GM18499 (cell line): ENCODE results near the gene USP38.
"Not testable (repeated sequence)": the region's sequence is repeated elsewhere in the genome, so short reads cannot be mapped to it uniquely, and the experiment has no call there.

ENCODE experiments used
- ATAC-seq: cut with Tn5 transposase; IDR thresholded peaks from one replicate; pipeline ENCODE4 v1.9.1; 2021; ENCODE audit warnings: moderate number of reproducible peaks; ENCODE audit not compliant: insufficient read depth, unreplicated experiment

The USP38 gene

DNA sequence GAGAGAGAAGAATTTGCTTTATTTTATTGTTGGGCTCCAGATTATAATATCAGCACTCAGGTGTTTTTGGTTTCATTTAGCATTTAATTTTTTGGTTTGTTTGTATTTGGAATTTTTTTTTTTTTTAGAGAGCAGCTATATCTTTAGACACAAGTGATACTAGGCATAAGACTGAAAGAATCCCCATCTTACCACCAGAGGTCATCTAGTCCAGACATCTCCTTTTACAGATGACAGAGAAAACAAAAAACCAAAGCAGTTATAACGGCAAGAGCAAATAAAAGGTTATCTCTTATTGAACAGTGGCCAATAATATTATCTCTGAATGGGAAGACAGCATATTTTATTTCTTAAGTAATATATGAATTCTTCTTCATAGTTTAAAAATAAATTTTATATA, 22.8 kb downstream of the USP38 start:
- ATAC-seq: no peak

GRCh38 chr4:143212566-143212965, 27.8 kb downstream of the USP38 start:
- ATAC-seq: no peak

- ATAC-seq: no peak
Observed at GRCh38 chr4:143215873-143216272, 31.2 kb downstream of the USP38 start.

- no peak for ATAC-seq
Observed at GRCh38 chr4:143224255-143224654, 39.5 kb downstream of the USP38 start.

DNA sequence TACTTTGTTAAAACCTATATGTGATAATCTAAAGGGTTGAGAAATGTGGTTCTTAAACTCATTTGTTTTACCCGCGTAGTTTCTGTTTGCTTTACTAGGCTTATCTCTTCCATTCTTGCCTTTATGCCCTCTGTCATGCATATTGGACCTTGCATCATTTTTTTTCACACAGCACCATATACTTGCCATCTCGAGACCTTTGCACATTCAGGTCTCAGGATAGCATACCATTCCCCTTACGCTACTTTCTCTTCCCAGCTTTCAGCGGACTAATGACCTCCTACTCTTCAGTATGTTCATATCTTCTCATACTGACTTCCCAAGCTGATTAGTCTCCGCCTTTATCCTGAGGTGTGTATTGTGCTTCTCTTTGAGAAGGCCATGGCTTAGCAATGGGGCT, 40.5 kb downstream of the USP38 start:
- ATAC-seq: no peak

DNA sequence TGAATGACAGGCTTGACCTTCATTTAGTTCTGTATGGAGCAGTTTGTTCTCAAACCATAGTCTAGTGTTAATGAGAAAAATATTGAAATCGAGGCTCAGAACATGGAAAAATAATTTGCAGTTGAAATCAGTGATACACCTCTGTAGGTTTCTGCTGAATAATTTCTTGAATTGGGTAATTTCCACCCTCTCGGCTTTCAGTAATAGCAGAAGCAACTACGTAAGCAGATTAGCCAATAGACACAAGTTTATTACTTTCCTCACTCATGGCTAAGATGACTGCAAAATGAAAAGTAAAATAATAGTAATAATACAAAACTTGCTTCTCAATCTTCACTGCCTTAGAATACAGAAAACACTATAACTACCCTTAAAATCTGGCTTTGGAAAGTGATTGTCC, 46.0 kb downstream of the USP38 start:
- ATAC-seq: no peak

- no peak for ATAC-seq
Observed at GRCh38 chr4:143232277-143232676, 47.6 kb downstream of the USP38 start.

GRCh38 chr4:143234153-143234552, 49.4 kb downstream of the USP38 start:
- no peak for ATAC-seq

- not testable (repeated sequence) for ATAC-seq
Observed at GRCh38 chr4:143237195-143237594, 52.5 kb downstream of the USP38 start.

DNA sequence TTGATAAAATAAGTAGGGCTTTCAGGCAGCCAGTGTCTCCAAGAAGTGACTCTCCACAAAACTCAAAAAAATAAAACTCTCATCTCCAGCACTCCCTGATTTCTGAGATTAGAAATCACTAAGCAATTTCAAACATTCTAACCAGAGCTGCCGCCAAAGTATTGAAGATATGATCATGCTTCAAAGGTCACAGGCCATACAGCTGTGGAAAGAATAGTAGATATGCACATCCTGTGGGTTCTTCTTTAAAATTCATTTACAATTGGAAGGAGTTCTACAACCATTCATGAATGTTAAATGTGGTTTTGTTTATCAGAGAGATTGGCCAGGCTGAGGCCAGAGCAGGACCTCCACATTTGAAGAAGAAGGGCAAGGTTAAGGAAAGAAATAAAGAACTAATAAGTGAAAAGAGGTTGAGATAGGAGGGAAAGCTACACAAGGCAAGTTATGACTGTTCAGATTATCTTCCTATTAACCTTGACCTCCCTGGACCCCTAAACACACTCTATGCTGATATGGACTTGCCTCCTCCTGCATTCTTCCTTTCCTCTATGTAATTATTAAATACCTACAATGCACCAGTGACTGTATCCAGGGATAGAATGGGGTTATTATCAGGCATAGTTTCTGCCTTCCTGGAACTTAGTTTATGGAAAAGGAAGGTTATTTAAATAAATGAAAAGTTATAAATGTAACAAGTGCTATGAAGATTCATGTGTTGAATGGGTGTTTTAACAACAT, 56.4 kb downstream of the USP38 start:
- ATAC-seq: no peak

- no peak for ATAC-seq
Observed at GRCh38 chr4:143241892-143242291, 57.2 kb downstream of the USP38 start.

GRCh38 chr4:143243041-143243440, 58.3 kb downstream of the USP38 start:
- ATAC-seq: no peak

- ATAC-seq: no peak
Observed at GRCh38 chr4:143246977-143247376, 62.3 kb downstream of the USP38 start.

DNA sequence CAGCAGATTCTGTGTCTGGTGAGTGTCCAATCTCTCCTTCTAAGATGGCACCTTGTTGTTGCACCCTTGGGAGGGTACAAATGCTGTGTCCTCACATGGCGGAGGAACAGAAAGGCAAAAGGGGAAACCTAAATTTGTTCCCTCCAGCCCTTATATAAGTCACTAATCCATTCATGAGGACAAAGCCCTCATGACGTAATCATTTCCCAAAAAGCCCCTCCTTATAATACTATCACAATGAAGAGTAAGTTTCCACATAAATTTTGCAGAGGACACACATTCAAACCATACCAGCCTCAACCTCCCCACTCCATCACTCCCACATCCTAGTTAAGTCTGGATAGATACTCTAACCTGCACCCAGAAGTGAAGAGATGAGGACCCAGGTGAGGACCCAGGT, 63.1 kb downstream of the USP38 start:
- no peak for ATAC-seq

GRCh38 chr4:143248827-143249226, 64.1 kb downstream of the USP38 start:
- no peak for ATAC-seq

DNA sequence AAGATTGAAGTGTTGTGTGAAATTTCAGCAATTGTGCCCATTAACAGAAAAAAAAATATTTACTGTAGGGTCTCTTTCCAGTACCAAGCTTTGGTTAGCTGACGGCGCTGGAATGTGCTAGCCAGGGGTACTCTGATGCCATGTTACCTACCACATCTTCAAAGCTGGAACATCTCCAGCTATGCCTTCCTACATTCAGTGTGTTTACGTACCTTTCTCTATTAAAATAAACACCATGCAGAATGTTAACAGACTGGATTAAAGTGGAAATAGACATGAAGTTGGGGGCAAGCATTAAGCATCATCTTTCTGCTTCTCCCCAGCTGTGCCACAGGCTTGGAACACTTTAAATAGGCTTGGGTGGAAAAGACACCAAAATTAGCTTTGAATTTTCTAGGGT, 65.9 kb downstream of the USP38 start:
- no peak for ATAC-seq

- no peak for ATAC-seq
Observed at GRCh38 chr4:143251348-143251747, 66.6 kb downstream of the USP38 start.

GRCh38 chr4:143251779-143252178, 67.1 kb downstream of the USP38 start:
- ATAC-seq: no peak

GRCh38 chr4:143252478-143252877, 67.8 kb downstream of the USP38 start:
- no peak for ATAC-seq

DNA sequence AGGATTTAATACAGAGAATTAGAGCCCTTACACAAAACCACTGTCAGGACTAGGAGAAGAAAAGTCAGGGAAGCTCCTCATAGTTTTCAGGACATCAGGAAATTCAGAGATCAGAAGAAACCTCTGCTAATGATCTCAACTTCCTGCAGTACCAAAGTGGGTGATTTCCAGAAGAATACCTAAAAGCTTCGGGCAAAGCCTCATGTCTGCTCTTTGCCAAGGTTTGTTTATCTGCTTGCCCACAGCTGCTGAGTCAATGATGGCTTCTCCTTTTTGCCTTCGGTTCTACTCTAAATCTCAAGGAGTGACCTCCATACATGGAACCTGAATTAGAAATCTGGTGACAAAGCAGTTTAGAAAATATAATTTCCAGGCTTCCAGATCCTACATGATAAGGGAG, 68.4 kb downstream of the USP38 start:
- ATAC-seq: no peak

- ATAC-seq: no peak
Observed at GRCh38 chr4:143254491-143255226, 69.9 kb downstream of the USP38 start.

GRCh38 chr4:143256456-143256855, 71.7 kb downstream of the USP38 start:
- no peak for ATAC-seq
